Mesothelial cell of epicardium (in vitro differentiated cells): ENCODE measurements around the gene ARFGAP3. TPM values are rescaled to one million over a fixed set of nuclear protein-coding genes. Genes with fewer than 3 reads are reported as not detected.
"Not testable (repeated sequence)": the region's sequence is repeated elsewhere in the genome, so short reads cannot be mapped to it uniquely, and the experiment has no call there.

Experiments
- DNase-seq, 2 experiments: peaks; one replicate each; pipeline ENCODE4 v3.0.0; 2021; ENCODE audit warnings: low spot score in 2 of 2; ENCODE audit not compliant: unreplicated experiment in 2 of 2
- H3K27ac Mint-ChIP-seq: 2 replicates; pipeline ENCODE4 v1.8.0; 2021; ENCODE audit warnings: mixed read lengths
- H3K27me3 Mint-ChIP-seq: 2 replicates; pipeline ENCODE4 v1.8.0; 2021; ENCODE audit warnings: low read depth, mixed read lengths
- H3K36me3 Mint-ChIP-seq: 2 replicates; pipeline ENCODE4 v1.8.0; 2021; ENCODE audit warnings: mixed read lengths
- H3K4me1 Mint-ChIP-seq: 2 replicates; pipeline ENCODE4 v1.8.0; 2021; ENCODE audit warnings: mixed read lengths
- H3K4me3 Mint-ChIP-seq: 2 replicates; pipeline ENCODE4 v1.8.0; 2021; ENCODE audit warnings: mild to moderate bottlenecking, moderate library complexity, mixed read lengths
- H3K9me3 Mint-ChIP-seq: 2 replicates; pipeline ENCODE4 v1.8.0; 2021; ENCODE audit warnings: mixed read lengths
- CTCF ChIP-seq: fragments of 200-600 bp; sonication (generic); IDR thresholded peaks from one replicate; pipeline ENCODE4 v1.5.0; 2021; ENCODE audit warnings: antibody characterized with exemption; ENCODE audit not compliant: unreplicated experiment
- total RNA-seq: library from RNA; stranded (reverse); gene quantifications from 3 replicates; pipeline ENCODE4 v1.2.1, GENCODE V29; 2021

Gene ARFGAP3
- total RNA-seq, 1 donor from 2014 or later, result 33.4 TPM

GRCh38 chr22:42752912-42753311 is 104.2 kb downstream of the ARFGAP3 start:
- no peaks in the 10 kb centered on the region for H3K4me1 Mint-ChIP-seq
- TF ChIP-seq CTCF, result no peak
- no peaks in the 10 kb centered on the region for H3K36me3 Mint-ChIP-seq
- H3K4me3 Mint-ChIP-seq, result no peak overlapping the region
- DNase-seq, result no peak
- no peaks in the 10 kb centered on the region for H3K9me3 Mint-ChIP-seq
- no peak overlapping the region for H3K27ac Mint-ChIP-seq
- peaks cover 9% of the 10 kb centered on the region for H3K27me3 Mint-ChIP-seq

- no peak for TF ChIP-seq CTCF
- DNase-seq, result no peak
- Mint-ChIP-seq H3K4me1 (no peaks in the 10 kb centered on the region), H3K9me3 (no peaks in the 10 kb centered on the region), H3K27me3 (peaks cover 3% of the 10 kb centered on the region), H3K27ac (no peak overlapping the region), H3K4me3 (no peak overlapping the region), H3K36me3 (no peaks in the 10 kb centered on the region)
Measured at GRCh38 chr22:42752230-42752746, 104.8 kb downstream of the ARFGAP3 start.

- not testable (repeated sequence) for DNase-seq, H3K4me1 Mint-ChIP-seq, H3K27ac Mint-ChIP-seq, H3K4me3 Mint-ChIP-seq, H3K36me3 Mint-ChIP-seq, H3K9me3 Mint-ChIP-seq, H3K27me3 Mint-ChIP-seq
Measured at GRCh38 chr22:42750421-42750820, 106.7 kb downstream of the ARFGAP3 start.

GRCh38 chr22:42747701-42748513 is 109.2 kb downstream of the ARFGAP3 start:
- H3K36me3 Mint-ChIP-seq, result no peaks in the 10 kb centered on the region
- peak overlapping the region; percentile 74 for H3K27ac Mint-ChIP-seq
- TF ChIP-seq CTCF, result no peak
- no peaks in the 10 kb centered on the region for H3K9me3 Mint-ChIP-seq
- H3K27me3 Mint-ChIP-seq, result no peaks in the 10 kb centered on the region
- DNase-seq, result no peak
- H3K4me1 Mint-ChIP-seq, result peaks cover 2% of the 10 kb centered on the region
- no peak overlapping the region for H3K4me3 Mint-ChIP-seq

Other genes with a start within 250 kb of the ARFGAP3 start
- gene POLDIP3, start 242.4 kb downstream of the ARFGAP3 start, total RNA-seq, result 86.9 to 89.3 TPM (median 87.2 TPM) in 3 replicates
- 1.3 to 1.7 TPM (median 1.5 TPM) in 3 replicates for gene ATP5MGL, start 216.7 kb downstream of the ARFGAP3 start, total RNA-seq
- gene CYB5R3, start 207.9 kb downstream of the ARFGAP3 start, total RNA-seq, result 94.7 to 102 TPM (median 99.0 TPM) in 3 replicates
- 0.67 to 0.84 TPM (median 0.82 TPM) in 3 replicates for gene A4GALT, start 136.4 kb downstream of the ARFGAP3 start, total RNA-seq
- 54.5 to 58.7 TPM (median 56.6 TPM) in 3 replicates for gene PACSIN2, start 157.9 kb upstream of the ARFGAP3 start, total RNA-seq
- 14.4 to 18.0 TPM (median 15.3 TPM) in 3 replicates for gene TTLL1, start 232.1 kb upstream of the ARFGAP3 start, total RNA-seq